ENCODE results near the gene R3HDM2.

DNA sequence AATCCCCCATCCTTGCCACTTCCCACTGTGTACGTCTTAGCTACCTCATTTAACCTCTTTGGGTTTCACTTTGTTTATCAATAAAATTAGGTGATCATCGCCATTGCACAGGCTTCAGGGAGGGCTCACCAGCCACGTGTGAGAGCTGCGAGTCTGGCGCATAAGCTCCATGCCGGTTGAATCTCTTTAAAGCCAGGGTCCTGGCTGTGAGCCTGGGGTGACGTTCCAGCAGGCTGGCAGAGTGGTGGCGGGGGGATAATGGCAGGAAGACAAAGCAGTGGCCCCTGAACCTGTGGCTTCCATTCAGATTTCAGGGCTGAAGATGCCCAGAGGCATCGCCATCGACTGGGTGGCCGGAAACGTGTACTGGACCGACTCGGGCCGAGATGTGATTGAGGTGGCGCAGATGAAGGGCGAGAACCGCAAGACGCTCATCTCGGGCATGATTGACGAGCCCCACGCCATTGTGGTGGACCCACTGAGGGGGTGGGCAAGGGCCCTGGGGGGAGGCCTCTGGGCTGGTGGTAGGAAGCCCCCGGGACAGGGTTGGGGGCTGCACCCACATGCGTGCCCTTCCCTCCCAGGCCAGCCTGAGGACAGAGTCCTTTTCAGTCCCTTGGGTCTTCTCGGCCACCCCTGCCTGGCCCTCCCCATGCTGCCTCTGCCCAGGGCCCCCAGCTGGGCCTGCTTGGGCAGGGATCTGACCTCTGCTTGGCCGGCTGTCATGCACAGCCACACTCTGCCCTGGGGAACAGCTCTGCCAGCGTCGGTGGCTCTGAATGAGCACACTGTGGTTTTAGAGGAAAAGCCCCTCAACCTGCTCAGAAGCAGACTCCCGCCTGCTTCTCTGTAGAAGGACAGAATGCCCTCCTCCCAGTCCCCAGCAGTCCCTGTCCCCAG, 222.9 kb downstream of the R3HDM2 start:
- TF ChIP-seq, protein P1, sequence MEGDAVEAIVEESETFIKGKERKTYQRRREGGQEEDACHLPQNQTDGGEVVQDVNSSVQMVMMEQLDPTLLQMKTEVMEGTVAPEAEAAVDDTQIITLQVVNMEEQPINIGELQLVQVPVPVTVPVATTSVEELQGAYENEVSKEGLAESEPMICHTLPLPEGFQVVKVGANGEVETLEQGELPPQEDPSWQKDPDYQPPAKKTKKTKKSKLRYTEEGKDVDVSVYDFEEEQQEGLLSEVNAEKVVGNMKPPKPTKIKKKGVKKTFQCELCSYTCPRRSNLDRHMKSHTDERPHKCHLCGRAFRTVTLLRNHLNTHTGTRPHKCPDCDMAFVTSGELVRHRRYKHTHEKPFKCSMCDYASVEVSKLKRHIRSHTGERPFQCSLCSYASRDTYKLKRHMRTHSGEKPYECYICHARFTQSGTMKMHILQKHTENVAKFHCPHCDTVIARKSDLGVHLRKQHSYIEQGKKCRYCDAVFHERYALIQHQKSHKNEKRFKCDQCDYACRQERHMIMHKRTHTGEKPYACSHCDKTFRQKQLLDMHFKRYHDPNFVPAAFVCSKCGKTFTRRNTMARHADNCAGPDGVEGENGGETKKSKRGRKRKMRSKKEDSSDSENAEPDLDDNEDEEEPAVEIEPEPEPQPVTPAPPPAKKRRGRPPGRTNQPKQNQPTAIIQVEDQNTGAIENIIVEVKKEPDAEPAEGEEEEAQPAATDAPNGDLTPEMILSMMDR (IDR thresholded peaks at IDR 0.05; ENCODE audit: low read depth, low read length): no peak
- no peak for TF ChIP-seq POLR2A (IDR thresholded peaks at IDR 0.05; ENCODE audit: extremely low read depth, insufficient read length)
